ENCODE measurements around the gene SCT. TPM values are rescaled to one million over a fixed set of nuclear protein-coding genes. Genes with fewer than 3 reads are reported as not detected.
A peak's percentile ranks its signal among the peaks of the same experiment; 100 is the strongest.

SCT gene
- total RNA-seq, 4 donors from 2014 or later, result 12.6 TPM; not detected in 3

DNA sequence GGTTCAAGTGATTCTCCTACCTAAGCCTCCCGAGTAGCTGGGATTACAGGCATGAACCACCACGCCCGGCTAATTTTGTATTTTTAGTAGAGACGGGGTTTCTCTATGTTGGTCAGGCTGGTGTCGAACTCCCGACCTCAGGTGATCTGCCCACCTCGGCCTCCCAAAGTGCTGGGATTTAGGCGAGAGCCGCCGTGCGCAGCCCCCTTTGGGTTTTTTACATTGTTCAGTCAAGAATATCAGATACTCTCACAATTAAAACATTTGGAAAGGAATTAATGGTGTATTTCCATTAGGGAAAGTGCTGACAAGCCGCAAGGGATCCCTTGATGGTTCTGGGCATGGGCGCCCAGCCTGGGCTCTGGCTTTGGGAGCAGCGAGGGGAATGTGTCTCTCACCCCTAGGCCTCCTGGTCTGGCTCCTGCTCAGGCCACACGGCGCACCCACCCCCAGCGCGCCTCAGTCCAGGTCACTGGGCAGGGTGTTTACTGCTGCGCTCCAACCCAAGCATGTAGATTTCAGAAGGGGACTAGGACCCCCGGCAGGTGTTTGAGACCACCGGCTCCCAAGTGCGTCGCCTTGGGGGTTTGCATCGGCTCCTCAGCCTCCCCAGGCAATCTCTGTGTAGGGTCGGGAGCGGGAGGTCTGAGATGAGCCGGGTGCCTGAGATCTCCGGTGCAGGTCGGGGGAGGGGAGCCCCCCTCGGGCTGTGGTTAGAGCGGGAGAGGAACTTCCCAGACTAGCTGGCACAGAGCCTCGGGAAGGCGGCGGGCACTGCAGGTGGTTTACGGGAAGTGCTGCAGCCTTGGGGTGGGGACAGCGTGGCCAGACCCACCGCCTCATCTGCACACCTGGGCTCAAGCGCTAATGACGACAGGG, 10.4 kb downstream of the SCT start:
- no peaks in the 10 kb centered on the region for H3K9me3 ChIP-seq
- H3K4me1 ChIP-seq, result peaks cover 10 to 52% (median 23%) of the 10 kb centered on the region in 4 donors
- peak overlapping the region; percentile 67 to 79 (median 68) for H3K4me3 ChIP-seq
- H3K27me3 ChIP-seq, result no peaks in the 10 kb centered on the region
- H3K36me3 ChIP-seq, result peaks cover 0 to 45% (median 0%) of the 10 kb centered on the region in 3 donors
- peak in 1 of 3 donors; percentile 56 for DNase-seq
- TF ChIP-seq, protein P1, sequence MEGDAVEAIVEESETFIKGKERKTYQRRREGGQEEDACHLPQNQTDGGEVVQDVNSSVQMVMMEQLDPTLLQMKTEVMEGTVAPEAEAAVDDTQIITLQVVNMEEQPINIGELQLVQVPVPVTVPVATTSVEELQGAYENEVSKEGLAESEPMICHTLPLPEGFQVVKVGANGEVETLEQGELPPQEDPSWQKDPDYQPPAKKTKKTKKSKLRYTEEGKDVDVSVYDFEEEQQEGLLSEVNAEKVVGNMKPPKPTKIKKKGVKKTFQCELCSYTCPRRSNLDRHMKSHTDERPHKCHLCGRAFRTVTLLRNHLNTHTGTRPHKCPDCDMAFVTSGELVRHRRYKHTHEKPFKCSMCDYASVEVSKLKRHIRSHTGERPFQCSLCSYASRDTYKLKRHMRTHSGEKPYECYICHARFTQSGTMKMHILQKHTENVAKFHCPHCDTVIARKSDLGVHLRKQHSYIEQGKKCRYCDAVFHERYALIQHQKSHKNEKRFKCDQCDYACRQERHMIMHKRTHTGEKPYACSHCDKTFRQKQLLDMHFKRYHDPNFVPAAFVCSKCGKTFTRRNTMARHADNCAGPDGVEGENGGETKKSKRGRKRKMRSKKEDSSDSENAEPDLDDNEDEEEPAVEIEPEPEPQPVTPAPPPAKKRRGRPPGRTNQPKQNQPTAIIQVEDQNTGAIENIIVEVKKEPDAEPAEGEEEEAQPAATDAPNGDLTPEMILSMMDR (IDR thresholded peaks at IDR 0.05), result no peak
- TF ChIP-seq POLR2A (IDR thresholded peaks at IDR 0.05), result no peak
- peak overlapping the region; percentile 94 to 96 (median 95) for H3K27ac ChIP-seq

DNA sequence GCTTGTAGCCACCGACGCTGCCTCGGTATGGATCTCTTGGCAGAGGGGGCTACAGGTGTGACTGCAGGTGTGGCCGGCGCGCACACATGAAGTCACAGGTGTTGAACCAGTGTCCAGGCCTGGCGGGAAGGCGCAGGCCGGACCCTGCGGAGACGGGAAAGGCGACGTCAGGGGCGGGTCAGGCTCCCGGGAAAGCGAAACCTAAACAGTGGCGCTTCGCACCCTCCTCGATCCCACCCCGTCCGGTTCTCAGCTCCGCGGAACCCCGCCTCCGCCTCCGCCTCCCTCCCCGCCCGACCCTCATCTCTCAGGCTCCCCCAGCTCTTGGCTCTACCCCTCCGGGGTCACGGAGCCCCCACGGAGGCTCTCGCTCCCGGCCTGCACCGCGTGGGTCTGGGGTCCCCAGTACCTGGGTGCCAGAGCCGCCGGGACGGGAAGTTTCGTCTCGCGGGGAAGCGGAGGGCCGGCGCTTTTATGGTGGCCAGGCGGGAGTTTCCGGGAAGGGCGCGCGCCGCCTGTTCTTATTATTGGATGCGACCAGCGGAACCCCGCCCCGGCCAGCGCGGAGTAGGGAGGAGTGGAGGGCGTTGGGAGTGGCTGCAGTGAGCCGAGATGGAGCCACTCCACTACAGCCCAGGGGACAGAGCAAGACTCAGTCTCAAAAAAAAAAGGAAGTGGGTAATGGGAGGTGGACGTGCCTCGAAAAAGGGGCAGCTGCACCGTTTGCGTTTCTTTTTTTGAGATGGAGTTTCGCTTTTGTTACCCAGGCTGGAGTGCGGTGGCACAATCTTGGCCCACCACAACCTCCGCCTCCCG, 11.3 kb downstream of the SCT start, which contains the start of gene IRF7:
TSS of gene IRF7 (minus strand) at position 447 of the 816 bp plus-strand sequence. CDS start 586 bp downstream, outside the sequence.
- peak; percentile 78 to 94 for TF ChIP-seq POLR2A (IDR thresholded peaks at IDR 0.05)
- TF ChIP-seq, protein P1 (IDR thresholded peaks at IDR 0.05), result peak in 1 of 6 experiments; percentile 2
- Histone ChIP-seq H3K4me1 (peaks cover 10 to 55% (median 23%) of the 10 kb centered on the region in 4 donors), H3K4me3 (peak within 1 kb of the TSS; percentile 67 to 79 (median 68)), H3K27me3 (no peaks in the 10 kb centered on the region), H3K27ac (peak within 1 kb of the TSS; percentile 94 to 96 (median 95)), H3K36me3 (peaks cover 0 to 48% (median 3%) of the 10 kb centered on the region in 3 donors), H3K9me3 (no peaks in the 10 kb centered on the region)
- peak; percentile 97 to 99 (median 98) for DNase-seq

GRCh38 chr11:614623-615503, 12.1 kb downstream of the SCT start:
- peak in 1 of 3 donors; percentile 64 for DNase-seq
- Histone ChIP-seq H3K27me3 (no peaks in the 10 kb centered on the region), H3K4me1 (peaks cover 10 to 53% (median 23%) of the 10 kb centered on the region in 4 donors), H3K9me3 (no peaks in the 10 kb centered on the region), H3K4me3 (peak overlapping the region; percentile 67 to 79 (median 68)), H3K27ac (peak overlapping the region; percentile 94 to 96 (median 95)), H3K36me3 (peaks cover 0 to 53% (median 3%) of the 10 kb centered on the region in 3 donors)
- TF ChIP-seq POLR2A (IDR thresholded peaks at IDR 0.05), result no peak
- TF ChIP-seq, protein P1 (IDR thresholded peaks at IDR 0.05), result no peak

DNA sequence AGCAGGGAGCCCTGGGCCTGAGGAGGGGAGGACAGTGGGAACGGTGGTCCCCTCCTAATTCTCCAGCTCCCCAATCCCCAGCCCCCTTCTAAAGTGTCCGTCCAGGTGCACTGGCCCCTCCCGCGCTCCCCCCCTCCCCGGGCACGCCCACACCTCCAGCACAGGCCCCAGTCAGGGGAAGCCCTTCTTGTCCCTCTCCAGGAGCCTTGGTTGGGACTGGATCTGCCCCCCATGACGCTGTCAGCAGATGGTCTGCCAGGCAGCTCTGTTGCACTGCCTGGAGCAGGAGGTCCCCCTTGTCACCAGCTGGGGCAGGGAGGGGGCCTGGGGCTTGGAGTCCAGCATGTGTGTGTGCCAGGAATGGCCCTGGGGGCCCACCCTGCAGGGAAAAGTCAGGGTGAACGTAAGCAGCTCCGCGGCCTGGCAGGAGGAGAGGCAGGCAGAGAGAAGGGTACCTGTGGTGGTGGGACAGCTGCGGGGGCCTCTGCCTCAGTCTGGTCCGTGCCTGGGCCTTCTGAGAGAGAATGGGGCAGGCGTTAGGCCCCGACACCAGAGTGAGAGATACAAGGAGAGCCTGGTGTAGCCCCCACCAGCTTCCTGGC, 12.9 kb downstream of the SCT start:
- peak overlapping the region; percentile 94 to 96 (median 95) for H3K27ac ChIP-seq
- DNase-seq, result no peak
- H3K4me1 ChIP-seq, result peaks cover 10 to 53% (median 23%) of the 10 kb centered on the region in 4 donors
- H3K36me3 ChIP-seq, result peaks cover 0 to 53% (median 3%) of the 10 kb centered on the region in 3 donors
- peak overlapping the region in 3 of 4 donors; percentile 15 to 79 (median 67) for H3K4me3 ChIP-seq
- H3K27me3 ChIP-seq, result no peaks in the 10 kb centered on the region
- no peaks in the 10 kb centered on the region for H3K9me3 ChIP-seq
- TF ChIP-seq POLR2A (IDR thresholded peaks at IDR 0.05), result no peak
- TF ChIP-seq, protein P1 (IDR thresholded peaks at IDR 0.05), result no peak

Measured in Peyer's patch (tissue), 4 donors.